Immature natural killer cell (primary cell): Measurements from ENCODE around the gene MRRF. TPM values are rescaled to one million over a fixed set of nuclear protein-coding genes. Genes with fewer than 3 reads are reported as not detected.

Experiments
- DNase-seq, 3 donors: peaks; one replicate each; pipeline ENCODE4 v3.0.0; 2022; ENCODE audit warnings: mixed read lengths in 1 of 3
- H3K27ac Mint-ChIP-seq, 6 donors: one replicate each; pipeline ENCODE4 v1.8.0; 2020; ENCODE audit warnings: mixed read lengths in 6 of 6, mild to moderate bottlenecking in 5 of 6, inconsistent platforms in 4 of 6, moderate library complexity in 3 of 6
- H3K27me3 Mint-ChIP-seq, 3 donors: one replicate each; pipeline ENCODE4 v1.8.0; 2020 to 2021; ENCODE audit warnings: low read depth in 3 of 3, mild to moderate bottlenecking in 3 of 3, mixed read lengths in 3 of 3, moderate library complexity in 3 of 3, inconsistent platforms in 1 of 3
- H3K36me3 Mint-ChIP-seq, 3 donors: one replicate each; pipeline ENCODE4 v1.8.0; 2020; ENCODE audit warnings: mixed read lengths in 3 of 3, inconsistent platforms in 2 of 3, mild to moderate bottlenecking in 2 of 3
- H3K4me1 Mint-ChIP-seq, 2 donors: one replicate each; pipeline ENCODE4 v1.8.0; 2020; ENCODE audit warnings: inconsistent platforms in 2 of 2, mild to moderate bottlenecking in 2 of 2, mixed read lengths in 2 of 2, moderate library complexity in 1 of 2
- H3K4me3 Mint-ChIP-seq, 5 donors: one replicate each; pipeline ENCODE4 v1.8.0; 2020; ENCODE audit warnings: mild to moderate bottlenecking in 5 of 5, mixed read lengths in 5 of 5, inconsistent platforms in 3 of 5, moderate library complexity in 3 of 5
- H3K9me3 Mint-ChIP-seq, 6 donors: one replicate each; pipeline ENCODE4 v1.8.0; 2020; ENCODE audit warnings: mild to moderate bottlenecking in 6 of 6, mixed read lengths in 6 of 6, inconsistent platforms in 4 of 6, moderate library complexity in 3 of 6
- polyA plus RNA-seq, 3 donors: library from polyadenylated mRNA; unstranded; fragments of 300-500 nt; fragmentation: Illumina TruSeq; gene quantifications; one replicate each; pipeline ENCODE4 v1.2.3, GENCODE V29; 2021

The MRRF gene
- polyA plus RNA-seq, 3 donors from 2014 or later, result 11.5 to 18.4 (median 16.3) TPM

GRCh38 chr9:122368642-122369041 lies 104.0 kb downstream of the MRRF start:
- Mint-ChIP-seq H3K27ac (no peak overlapping the region), H3K36me3 (no peaks in the 10 kb centered on the region), H3K27me3 (peaks cover 3 to 4% (median 4%) of the 10 kb centered on the region in 3 donors), H3K9me3 (no peaks in the 10 kb centered on the region), H3K4me3 (no peak overlapping the region), H3K4me1 (peaks cover 11 to 14% of the 10 kb centered on the region in 2 donors)
- DNase-seq, result no peak

DNA sequence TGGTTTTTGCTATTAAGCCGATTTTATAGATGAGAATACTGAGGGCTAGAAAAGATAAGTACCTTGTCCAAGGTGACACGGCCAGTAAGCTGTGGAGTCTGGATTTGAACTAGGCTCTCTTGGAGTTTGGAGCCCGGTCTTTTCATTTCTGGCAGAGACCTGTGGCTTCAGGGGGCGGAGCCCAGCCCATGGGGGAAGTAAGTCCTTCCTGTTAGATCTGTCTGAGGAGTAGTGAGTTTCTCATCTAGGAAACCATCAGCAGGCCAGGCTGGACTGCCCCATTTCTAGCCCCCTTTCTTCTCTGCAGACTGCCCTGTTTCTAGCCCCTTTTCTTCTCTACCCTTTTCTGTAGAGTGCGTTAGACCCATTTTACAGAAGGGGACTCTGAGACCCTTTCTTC lies 105.6 kb downstream of the MRRF start:
- DNase-seq, result no peak

DNA sequence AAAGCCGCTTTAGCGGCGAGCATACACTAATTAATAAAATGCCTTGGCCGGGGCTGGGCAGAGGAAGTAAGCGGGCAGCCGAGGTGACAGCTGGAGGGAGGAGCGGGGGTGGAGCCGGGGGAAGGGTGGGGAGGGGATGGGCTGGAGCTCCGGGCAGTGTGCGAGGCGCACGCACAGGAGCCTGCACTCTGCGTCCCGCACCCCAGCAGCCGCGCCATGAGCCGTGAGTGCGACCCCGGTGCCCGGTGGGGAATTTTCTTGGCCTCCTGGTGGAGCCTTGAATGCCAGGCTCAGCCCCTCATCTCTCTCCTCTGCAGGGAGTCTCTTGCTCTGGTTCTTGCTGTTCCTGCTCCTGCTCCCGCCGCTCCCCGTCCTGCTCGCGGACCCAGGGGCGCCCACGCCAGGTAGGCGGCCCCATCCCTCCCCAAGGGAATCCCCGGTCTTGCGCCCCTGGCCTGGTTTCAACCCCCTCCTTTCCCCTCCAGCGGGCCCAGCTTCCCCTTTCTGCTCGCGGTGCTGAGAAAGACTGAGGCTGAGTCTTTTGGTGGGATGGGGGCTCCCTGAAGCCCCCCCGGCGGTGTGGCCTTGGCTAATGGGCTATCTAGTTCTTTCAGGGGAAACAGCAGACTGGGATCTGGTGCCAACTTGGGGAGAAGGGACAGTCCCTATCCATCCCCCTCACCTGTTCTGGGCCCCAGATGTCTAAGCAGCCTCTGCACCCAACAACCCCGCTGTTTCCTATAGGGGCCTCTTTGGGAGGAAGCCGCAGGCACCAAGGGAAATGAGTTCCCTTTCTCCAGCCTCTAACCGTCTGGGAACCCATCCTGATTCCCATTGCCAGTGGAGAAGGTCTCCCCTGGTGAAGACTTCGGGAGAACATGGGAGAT lies 106.4 kb downstream of the MRRF start, which contains the start of gene PTGS1:
Gene PTGS1, plus strand, starts transcription at position 156 of the 887 bp plus-strand sequence. Its CDS starts 61 bp downstream, at position 217.
- DNase-seq, result peak; percentile 13 to 19 (median 15)
- Mint-ChIP-seq H3K9me3 (no peaks in the 10 kb centered on the region), H3K27ac (peak within 1 kb of the TSS in 3 of 6 donors; percentile 7 to 63 (median 47)), H3K27me3 (peaks cover 4 to 6% (median 5%) of the 10 kb centered on the region in 3 donors), H3K36me3 (no peaks in the 10 kb centered on the region), H3K4me3 (peak within 1 kb of the TSS; percentile 74 to 89 (median 88)), H3K4me1 (peaks cover 11 to 14% of the 10 kb centered on the region in 2 donors)

More for the DNA sequence above, 105.6 kb downstream of the MRRF start:
- H3K4me1 Mint-ChIP-seq, result peaks cover 11 to 14% of the 10 kb centered on the region in 2 donors
- H3K36me3 Mint-ChIP-seq, result no peaks in the 10 kb centered on the region
- no peaks in the 10 kb centered on the region for H3K9me3 Mint-ChIP-seq
- H3K27ac Mint-ChIP-seq, result peak overlapping the region in 2 of 6 donors; percentile 7 to 47
- H3K4me3 Mint-ChIP-seq, result peak overlapping the region; percentile 74 to 89 (median 88)
- H3K27me3 Mint-ChIP-seq, result peaks cover 4 to 5% (median 4%) of the 10 kb centered on the region in 3 donors

- H3K4me3 Mint-ChIP-seq, result peak overlapping the region; percentile 25 to 84 (median 47)
- H3K36me3 Mint-ChIP-seq, result no peaks in the 10 kb centered on the region
- DNase-seq, result no peak
Measured at GRCh38 chr9:122371846-122372245, 107.2 kb downstream of the MRRF start.

GRCh38 chr9:122372856-122373845 lies 108.5 kb downstream of the MRRF start:
- H3K9me3 Mint-ChIP-seq, result no peaks in the 10 kb centered on the region

More at GRCh38 chr9:122371846-122372245, 107.2 kb downstream of the MRRF start:
- Mint-ChIP-seq H3K27ac (no peak overlapping the region), H3K4me1 (peaks cover 11 to 14% of the 10 kb centered on the region in 2 donors), H3K9me3 (no peaks in the 10 kb centered on the region), H3K27me3 (peaks cover 5 to 8% (median 6%) of the 10 kb centered on the region in 3 donors)

GRCh38 chr9:122374885-122375420 lies 110.3 kb downstream of the MRRF start:
- no peak overlapping the region for H3K4me3 Mint-ChIP-seq
- no peaks in the 10 kb centered on the region for H3K36me3 Mint-ChIP-seq
- no peak overlapping the region for H3K27ac Mint-ChIP-seq
- H3K4me1 Mint-ChIP-seq, result peaks cover 10 to 13% of the 10 kb centered on the region in 2 donors
- no peak for DNase-seq
- H3K27me3 Mint-ChIP-seq, result peaks cover 2 to 8% (median 6%) of the 10 kb centered on the region in 3 donors
- peaks cover 0 to 10% (median 4%) of the 10 kb centered on the region in 6 donors for H3K9me3 Mint-ChIP-seq

More at GRCh38 chr9:122372856-122373845, 108.5 kb downstream of the MRRF start:
- H3K4me3 Mint-ChIP-seq, result no peak overlapping the region
- H3K27ac Mint-ChIP-seq, result no peak overlapping the region
- peaks cover 4 to 8% (median 5%) of the 10 kb centered on the region in 3 donors for H3K27me3 Mint-ChIP-seq
- H3K36me3 Mint-ChIP-seq, result no peaks in the 10 kb centered on the region
- peaks cover 11 to 14% of the 10 kb centered on the region in 2 donors for H3K4me1 Mint-ChIP-seq
- DNase-seq, result no peak

DNA sequence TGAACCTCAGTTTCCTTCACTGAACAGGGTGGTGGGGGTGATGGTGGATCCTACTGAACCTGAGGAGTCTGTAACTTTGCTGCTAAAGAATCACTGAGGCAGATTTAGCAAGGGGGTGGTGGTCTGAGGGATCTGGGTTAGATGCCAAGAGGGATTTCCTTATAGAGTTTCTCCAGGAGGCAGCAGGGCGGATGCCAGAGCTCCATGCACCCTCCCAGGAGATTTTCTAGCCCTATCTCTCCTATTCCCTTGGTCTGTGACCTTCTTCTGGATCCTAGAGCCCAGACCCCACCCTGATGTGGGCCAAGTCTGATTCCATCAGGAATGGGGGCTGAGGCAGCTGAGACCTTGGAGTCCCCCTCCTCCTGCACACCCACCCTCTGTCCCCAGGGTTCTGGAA lies 112.1 kb downstream of the MRRF start:
- H3K4me1 Mint-ChIP-seq, result peaks cover 0 to 2% of the 10 kb centered on the region in 2 donors
- H3K27ac Mint-ChIP-seq, result peak overlapping the region in 1 of 6 donors; percentile 41
- peaks cover 0 to 10% (median 5%) of the 10 kb centered on the region in 6 donors for H3K9me3 Mint-ChIP-seq
- H3K27me3 Mint-ChIP-seq, result peaks cover 2 to 8% (median 6%) of the 10 kb centered on the region in 3 donors
- DNase-seq, result no peak
- H3K36me3 Mint-ChIP-seq, result peaks cover 0 to 4% (median 0%) of the 10 kb centered on the region in 3 donors
- no peak overlapping the region for H3K4me3 Mint-ChIP-seq

- no peak for DNase-seq
- Mint-ChIP-seq H3K27me3 (peaks cover 2 to 8% (median 3%) of the 10 kb centered on the region in 3 donors), H3K4me1 (no peaks in the 10 kb centered on the region), H3K36me3 (peaks cover 0 to 4% (median 0%) of the 10 kb centered on the region in 3 donors), H3K27ac (no peak overlapping the region), H3K4me3 (no peak overlapping the region), H3K9me3 (peaks cover 0 to 10% (median 5%) of the 10 kb centered on the region in 6 donors)
Measured at GRCh38 chr9:122377241-122378164, 112.8 kb downstream of the MRRF start.

DNA sequence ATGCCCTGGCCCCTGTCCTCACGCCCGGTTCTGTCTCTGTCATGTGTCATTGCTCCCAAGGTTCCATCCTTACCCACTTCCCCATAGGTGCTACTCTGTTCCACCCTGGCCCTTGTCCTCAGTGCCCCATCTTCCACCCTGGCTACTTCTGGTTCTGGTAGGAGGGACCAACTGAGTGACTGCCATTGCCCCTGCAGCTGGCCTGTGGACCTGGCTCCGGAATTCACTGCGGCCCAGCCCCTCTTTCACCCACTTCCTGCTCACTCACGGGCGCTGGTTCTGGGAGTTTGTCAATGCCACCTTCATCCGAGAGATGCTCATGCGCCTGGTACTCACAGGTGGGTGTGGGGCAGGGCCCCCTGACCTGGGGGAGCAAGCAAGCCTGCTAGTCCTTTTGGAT lies 113.6 kb downstream of the MRRF start:
- no peaks in the 10 kb centered on the region for H3K4me1 Mint-ChIP-seq
- peaks cover 0 to 10% (median 5%) of the 10 kb centered on the region in 6 donors for H3K9me3 Mint-ChIP-seq
- H3K4me3 Mint-ChIP-seq, result no peak overlapping the region
- H3K27ac Mint-ChIP-seq, result no peak overlapping the region
- H3K27me3 Mint-ChIP-seq, result peaks cover 2 to 4% (median 3%) of the 10 kb centered on the region in 3 donors
- peaks cover 0 to 4% (median 0%) of the 10 kb centered on the region in 3 donors for H3K36me3 Mint-ChIP-seq
- no peak for DNase-seq

GRCh38 chr9:122379340-122379739 lies 114.7 kb downstream of the MRRF start:
- peaks cover 0 to 10% (median 5%) of the 10 kb centered on the region in 6 donors for H3K9me3 Mint-ChIP-seq
- no peak for DNase-seq
- H3K4me1 Mint-ChIP-seq, result no peaks in the 10 kb centered on the region

DNA sequence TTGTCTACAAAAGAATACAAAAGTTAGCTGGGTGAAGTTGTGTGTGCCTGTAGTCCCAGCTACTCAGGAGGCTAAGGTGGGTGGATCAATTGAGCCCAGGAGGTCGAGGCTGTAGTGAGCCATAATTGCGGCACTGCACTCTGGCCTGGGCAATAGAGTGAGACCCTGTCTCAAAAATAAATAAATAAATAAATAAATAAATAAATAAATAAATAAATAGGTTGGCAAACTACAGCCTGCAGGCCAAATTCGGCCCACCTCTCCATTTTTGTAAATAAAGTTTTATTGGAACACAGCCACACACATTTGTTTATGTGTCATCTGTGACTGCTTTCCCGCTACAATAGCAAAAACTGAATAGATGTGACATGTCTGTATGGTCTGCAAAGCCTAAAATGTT lies 115.6 kb downstream of the MRRF start:
- Mint-ChIP-seq H3K27me3 (peaks cover 1 to 5% (median 2%) of the 10 kb centered on the region in 3 donors), H3K27ac (no peak overlapping the region), H3K36me3 (peaks cover 0 to 4% (median 0%) of the 10 kb centered on the region in 3 donors), H3K4me1 (no peaks in the 10 kb centered on the region), H3K4me3 (no peak overlapping the region), H3K9me3 (peaks cover 0 to 10% (median 5%) of the 10 kb centered on the region in 6 donors)
- no peak for DNase-seq

More at GRCh38 chr9:122379340-122379739, 114.7 kb downstream of the MRRF start:
- Mint-ChIP-seq H3K36me3 (peaks cover 0 to 4% (median 0%) of the 10 kb centered on the region in 3 donors), H3K27me3 (peaks cover 2 to 4% (median 2%) of the 10 kb centered on the region in 3 donors), H3K4me3 (no peak overlapping the region), H3K27ac (no peak overlapping the region)
